ENCODE results near the gene KRT75. TPM values are rescaled to one million over a fixed set of nuclear protein-coding genes. Genes with fewer than 3 reads are reported as not detected.
A peak's percentile ranks its signal among the peaks of the same experiment; 100 is the strongest.

KRT75 gene
- total RNA-seq, 4 donors from 2014 or later, result not detected

DNA sequence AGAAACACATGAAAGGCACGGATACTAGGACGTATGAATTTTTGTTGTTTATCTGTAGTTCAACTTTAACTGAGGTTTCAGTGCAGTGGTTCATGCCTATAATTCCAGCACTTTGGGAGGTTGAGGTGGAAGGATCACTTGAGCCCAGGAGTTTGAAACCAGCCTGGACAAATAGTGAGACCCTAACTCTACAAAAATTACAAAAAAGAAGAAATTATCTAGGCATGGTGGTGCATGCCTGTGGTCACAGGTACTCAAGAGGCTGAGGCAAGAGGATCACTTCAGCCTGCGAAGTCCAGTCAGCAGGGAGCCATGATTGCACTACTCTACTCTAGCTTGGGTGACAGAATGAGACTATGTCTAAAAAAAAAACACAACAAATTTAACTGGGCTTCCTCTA is 9.8 kb upstream of the KRT75 start:
- TF ChIP-seq, protein P1, sequence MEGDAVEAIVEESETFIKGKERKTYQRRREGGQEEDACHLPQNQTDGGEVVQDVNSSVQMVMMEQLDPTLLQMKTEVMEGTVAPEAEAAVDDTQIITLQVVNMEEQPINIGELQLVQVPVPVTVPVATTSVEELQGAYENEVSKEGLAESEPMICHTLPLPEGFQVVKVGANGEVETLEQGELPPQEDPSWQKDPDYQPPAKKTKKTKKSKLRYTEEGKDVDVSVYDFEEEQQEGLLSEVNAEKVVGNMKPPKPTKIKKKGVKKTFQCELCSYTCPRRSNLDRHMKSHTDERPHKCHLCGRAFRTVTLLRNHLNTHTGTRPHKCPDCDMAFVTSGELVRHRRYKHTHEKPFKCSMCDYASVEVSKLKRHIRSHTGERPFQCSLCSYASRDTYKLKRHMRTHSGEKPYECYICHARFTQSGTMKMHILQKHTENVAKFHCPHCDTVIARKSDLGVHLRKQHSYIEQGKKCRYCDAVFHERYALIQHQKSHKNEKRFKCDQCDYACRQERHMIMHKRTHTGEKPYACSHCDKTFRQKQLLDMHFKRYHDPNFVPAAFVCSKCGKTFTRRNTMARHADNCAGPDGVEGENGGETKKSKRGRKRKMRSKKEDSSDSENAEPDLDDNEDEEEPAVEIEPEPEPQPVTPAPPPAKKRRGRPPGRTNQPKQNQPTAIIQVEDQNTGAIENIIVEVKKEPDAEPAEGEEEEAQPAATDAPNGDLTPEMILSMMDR (IDR thresholded peaks at IDR 0.05), result no peak
- TF ChIP-seq POLR2A (IDR thresholded peaks at IDR 0.05), result no peak
- no peak overlapping the region for H3K27ac ChIP-seq

GRCh38 chr12:52442600-52443061 is 8.5 kb upstream of the KRT75 start:
- H3K36me3 ChIP-seq, result no peaks in the 10 kb centered on the region
- TF ChIP-seq, protein P1 (IDR thresholded peaks at IDR 0.05), result no peak
- TF ChIP-seq POLR2A (IDR thresholded peaks at IDR 0.05), result no peak
- no peaks in the 10 kb centered on the region for H3K9me3 ChIP-seq
- no peak overlapping the region for H3K27ac ChIP-seq
- peaks cover 0 to 6% (median 0%) of the 10 kb centered on the region in 4 donors for H3K4me1 ChIP-seq
- H3K4me3 ChIP-seq, result no peak overlapping the region
- DNase-seq, result no peak
- H3K27me3 ChIP-seq, result no peaks in the 10 kb centered on the region

More for the DNA sequence above, 9.8 kb upstream of the KRT75 start:
- peaks cover 0 to 6% (median 0%) of the 10 kb centered on the region in 4 donors for H3K4me1 ChIP-seq
- no peak overlapping the region for H3K4me3 ChIP-seq
- H3K36me3 ChIP-seq, result no peaks in the 10 kb centered on the region
- no peaks in the 10 kb centered on the region for H3K9me3 ChIP-seq
- no peak for DNase-seq
- no peaks in the 10 kb centered on the region for H3K27me3 ChIP-seq

GRCh38 chr12:52441320-52441911 is 7.2 kb upstream of the KRT75 start:
- peak overlapping the region in 1 of 4 donors; percentile 17 for H3K27ac ChIP-seq
- no peak overlapping the region for H3K4me3 ChIP-seq
- no peak for DNase-seq
- TF ChIP-seq, protein P1 (IDR thresholded peaks at IDR 0.05), result no peak
- TF ChIP-seq POLR2A (IDR thresholded peaks at IDR 0.05), result no peak
- H3K9me3 ChIP-seq, result no peaks in the 10 kb centered on the region
- H3K27me3 ChIP-seq, result no peaks in the 10 kb centered on the region
- no peaks in the 10 kb centered on the region for H3K36me3 ChIP-seq
- H3K4me1 ChIP-seq, result peaks cover 0 to 9% (median 0%) of the 10 kb centered on the region in 4 donors

DNA sequence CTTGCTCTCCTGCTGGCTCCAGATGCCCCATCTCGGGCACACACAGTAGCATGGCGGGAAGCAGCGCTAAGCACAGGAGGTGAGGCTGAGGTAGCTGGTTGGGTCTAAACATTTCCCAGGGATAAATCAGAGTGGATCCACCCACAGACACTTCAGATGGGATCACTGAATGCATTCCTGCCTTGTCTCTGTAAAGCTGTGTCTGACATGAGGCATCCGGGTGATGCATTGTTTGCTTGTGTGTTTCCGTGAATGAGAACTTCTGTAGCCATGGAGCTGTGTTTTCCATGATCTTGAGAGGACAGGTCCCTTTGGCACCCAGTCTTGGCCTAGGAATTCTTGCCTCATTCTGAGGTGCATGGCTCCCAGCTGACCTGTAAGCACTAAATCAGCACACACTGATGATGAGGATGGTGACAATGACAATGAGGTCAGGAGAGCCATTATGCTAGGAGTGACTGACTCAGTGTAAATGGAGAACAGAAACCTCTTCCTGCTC is 6.7 kb upstream of the KRT75 start:
- Histone ChIP-seq H3K27ac (peak overlapping the region in 1 of 4 donors; percentile 17), H3K4me3 (no peak overlapping the region)
- DNase-seq, result no peak

DNA sequence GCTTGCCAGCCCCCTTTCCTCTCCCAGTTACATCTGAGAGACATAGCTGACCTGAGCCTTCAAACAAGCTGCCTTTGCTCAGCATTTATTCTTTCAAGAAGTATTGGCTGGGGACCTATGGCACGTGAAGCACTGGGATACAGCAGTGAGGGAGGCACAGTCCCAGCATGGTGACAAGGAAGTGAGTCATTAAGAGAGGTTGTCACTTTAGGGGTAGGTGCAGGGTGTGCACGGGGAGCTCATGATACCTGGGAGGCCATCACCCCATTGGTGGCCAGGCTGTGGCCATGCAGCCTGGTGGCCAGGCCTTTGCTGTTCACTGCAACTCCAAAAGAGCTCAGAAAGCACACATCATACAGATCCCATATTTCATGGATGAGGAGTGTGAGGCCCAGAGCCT is 5.7 kb upstream of the KRT75 start:
- H3K9me3 ChIP-seq, result no peaks in the 10 kb centered on the region
- H3K4me3 ChIP-seq, result no peak overlapping the region
- peaks cover 0 to 15% (median 0%) of the 10 kb centered on the region in 4 donors for H3K4me1 ChIP-seq
- no peaks in the 10 kb centered on the region for H3K27me3 ChIP-seq
- H3K27ac ChIP-seq, result no peak overlapping the region
- DNase-seq, result no peak
- no peaks in the 10 kb centered on the region for H3K36me3 ChIP-seq
- no peak for TF ChIP-seq POLR2A (IDR thresholded peaks at IDR 0.05)
- TF ChIP-seq, protein P1 (IDR thresholded peaks at IDR 0.05), result no peak

More for the DNA sequence above, 6.7 kb upstream of the KRT75 start:
- TF ChIP-seq, protein P1 (IDR thresholded peaks at IDR 0.05), result no peak
- H3K36me3 ChIP-seq, result no peaks in the 10 kb centered on the region
- no peaks in the 10 kb centered on the region for H3K27me3 ChIP-seq
- H3K4me1 ChIP-seq, result peaks cover 0 to 14% (median 0%) of the 10 kb centered on the region in 4 donors
- H3K9me3 ChIP-seq, result no peaks in the 10 kb centered on the region
